HepG2 (cell line): ENCODE measurements around the gene DOCK1. TPM values are rescaled to one million over a fixed set of nuclear protein-coding genes. Genes with fewer than 3 reads are reported as not detected.

Experiments
- ATAC-seq: fragments of 200-7000 bp; cut with Tn5 transposase; 3 replicates; pipeline ENCODE4 v1.9.1; 2020; ENCODE audit warnings: mild to moderate bottlenecking, moderate library complexity
- BruUV-seq: library from RNA; stranded (reverse); fragments of 400-500 nt; replicated peaks from 2 replicates; lab custom pipeline; 2021; lab: Mats Ljungman, UMichigan
- CTCF ChIA-PET: fragments of 300-600 bp; formaldehyde crosslinking; extraction: SDS; loops from one replicate; lab custom pipeline; 2021; ENCODE audit warnings: low total read pairs, inconsistent platforms, low intra/inter-chr PET ratio; lab: Yijun Ruan, JAX
- POLR2A ChIA-PET: fragments of 350-600 bp; sonication (Branson Sonifier 250); formaldehyde crosslinking; loops from one replicate; lab custom pipeline; 2020; ENCODE audit warnings: antibody characterized with exemption, inconsistent platforms; lab: Yijun Ruan, JAX
- DNase-seq: peaks from one replicate; pipeline ENCODE4 v3.0.0-alpha.2; 2015; ENCODE audit warnings: low spot score
- FAIRE-seq: peaks from 3 replicates; lab custom pipeline; 2011; peaks lifted over from hg19 to GRCh38; lab: Jason Lieb, UNC
- H2AFZ ChIP-seq: one replicate; pipeline ENCODE4 v1.6.1; 2011; ENCODE audit warnings: low read length, inconsistent platforms
- H3K27ac ChIP-seq: fragments of 300-600 bp; 3 replicates; pipeline ENCODE4 v1.8.0; 2011; ENCODE audit warnings: mixed run types, mild to moderate bottlenecking, mixed read lengths, low read length, inconsistent platforms; ENCODE audit not compliant: insufficient read depth; ENCODE audit errors: extremely low read length
- H3K27me3 ChIP-seq, 2 experiments: fragments of 200-600 bp in 1 of 2; 2 replicates in 1 of 2; 3 replicates in 1 of 2; pipeline versions ENCODE4 v1.6.0 to v1.8.0; 2011; ENCODE audit warnings: low read length in 2 of 2, mild to moderate bottlenecking in 2 of 2, moderate library complexity in 2 of 2, inconsistent platforms in 1 of 2; ENCODE audit not compliant: insufficient read depth in 2 of 2, control insufficient read depth in 1 of 2
- H3K36me3 ChIP-seq, 2 experiments: fragments of 200-600 bp in 1 of 2; replicated peaks in 1 of 2; 2 replicates in 1 of 2; 3 replicates in 1 of 2; pipeline versions ENCODE4 v1.5.1 to v1.8.0; 2011; ENCODE audit warnings: low read length in 2 of 2, inconsistent platforms in 1 of 2; ENCODE audit not compliant: insufficient read depth in 2 of 2, control insufficient read depth in 1 of 2
- H3K4me1 ChIP-seq: 2 replicates; pipeline ENCODE4 v1.5.1; 2012; ENCODE audit warnings: low read length, inconsistent platforms; ENCODE audit not compliant: insufficient read depth
- H3K4me2 ChIP-seq: 2 replicates; pipeline ENCODE4 v1.6.0; 2011; ENCODE audit warnings: low read depth, low read length, inconsistent platforms
- H3K4me3 ChIP-seq, 3 experiments: fragments of 200-600 bp in 1 of 3; sonication (generic), shearing (Covaris generic) in 1 of 3; replicated peaks in 1 of 3; 2 replicates each; pipeline ENCODE4 v1.5.1; 2011 to 2016; ENCODE audit warnings: low read length in 3 of 3, inconsistent platforms in 2 of 3, low read depth in 2 of 3, mild to moderate bottlenecking in 2 of 3, control low read depth in 1 of 3, mixed read lengths in 1 of 3; ENCODE audit not compliant: insufficient read depth in 1 of 3
- H3K79me2 ChIP-seq: one replicate; pipeline ENCODE4 v1.6.1; 2011; ENCODE audit warnings: low read length, inconsistent platforms; ENCODE audit not compliant: insufficient read depth
- H3K9ac ChIP-seq: 2 replicates; pipeline ENCODE4 v1.6.0; 2011; ENCODE audit warnings: mild to moderate bottlenecking, low read depth, low read length, inconsistent platforms; ENCODE audit not compliant: insufficient read depth
- H3K9me3 ChIP-seq: 2 replicates; pipeline ENCODE4 v1.5.1; 2012; ENCODE audit warnings: mild to moderate bottlenecking, low read length
- H4K20me1 ChIP-seq: 2 replicates; pipeline ENCODE4 v1.6.0; 2011; ENCODE audit warnings: inconsistent platforms, mild to moderate bottlenecking, low read length, moderate library complexity; ENCODE audit not compliant: insufficient read depth
- CREM ChIP-seq, 2 experiments: sonication (generic) in 1 of 2; formaldehyde crosslinking in 1 of 2; IDR thresholded peaks; 2 replicates each; pipeline versions ENCODE4 v1.4.0 to v1.6.1; 2016 to 2020; ENCODE audit warnings: antibody characterized with exemption in 1 of 2, mild to moderate bottlenecking in 1 of 2, missing genetic modification reagents in 1 of 2
- NCOA1 ChIP-seq: sonication (generic); formaldehyde crosslinking; IDR thresholded peaks from 2 replicates; pipeline ENCODE4 v1.9.0; 2021; ENCODE audit warnings: missing genetic modification reagents
- NFKBIZ ChIP-seq: IDR thresholded peaks from 2 replicates; pipeline ENCODE4 v1.6.1; 2018; ENCODE audit warnings: missing genetic modification reagents, missing compliant biosample characterization
- PHF20 ChIP-seq: sonication (generic); formaldehyde crosslinking; IDR thresholded peaks from 2 replicates; pipeline ENCODE4 v1.5.0; 2020; ENCODE audit warnings: mild to moderate bottlenecking, missing genetic modification reagents
- RBM22 ChIP-seq: fragments of 200-400 bp; formaldehyde crosslinking; optimal IDR thresholded peaks from 2 replicates; pipeline ENCODE3; 2017; ENCODE audit warnings: mild to moderate bottlenecking, low read length, moderate library complexity
- SNRNP70 ChIP-seq: fragments of 200-400 bp; formaldehyde crosslinking; IDR thresholded peaks from 2 replicates; pipeline ENCODE4 v1.6.1; 2017; ENCODE audit warnings: mild to moderate bottlenecking, low read depth, low read length, moderate library complexity
- ZMAT5 ChIP-seq: sonication (generic); formaldehyde crosslinking; IDR thresholded peaks from 2 replicates; pipeline ENCODE4 v1.5.0; 2020; ENCODE audit warnings: mild to moderate bottlenecking, low read depth, missing genetic modification reagents, borderline replicate concordance
- ZNF136 ChIP-seq: sonication (generic); formaldehyde crosslinking; IDR thresholded peaks from 2 replicates; pipeline ENCODE4 v1.8.1; 2022; ENCODE audit warnings: low read depth, mild to moderate bottlenecking, moderate library complexity, missing genetic modification reagents
- ZNF710 ChIP-seq: sonication (generic); formaldehyde crosslinking; IDR thresholded peaks from 2 replicates; pipeline ENCODE4 v1.5.0; 2020; ENCODE audit warnings: mild to moderate bottlenecking, missing genetic modification reagents, borderline replicate concordance
- ZSCAN25 ChIP-seq: sonication (generic); formaldehyde crosslinking; IDR thresholded peaks from 2 replicates; pipeline ENCODE4 v1.8.0; 2022; ENCODE audit warnings: mild to moderate bottlenecking, missing genetic modification reagents
- WGBS: methylation state at CpG from one replicate; pipeline ENCODE4 v1.1.6; 2017; ENCODE audit warnings: low lambda C conversion rate; 5-methylcytosine and 5-hydroxymethylcytosine counted together
- in situ Hi-C: cut with HindIII; loops from 2 replicates; pipeline ENCODE4 v1.10.0; 2017; ENCODE audit warnings: low pct_unique_long_range_greater_than_20kb; ENCODE audit not compliant: extremely low pct_ligation_motif_present
- intact Hi-C: fragments of 100-400 bp; cut with micrococcal nuclease; formaldehyde crosslinking; loops from one replicate; pipeline ENCODE4 v1.10.0; 2022; ENCODE audit not compliant: unreplicated experiment
- polyA plus RNA-seq, 8 experiments: library from polyadenylated mRNA; depleted of rRNA in 3 of 8; stranded (reverse) in 7 of 8; unstranded in 1 of 8; fragments of >200 nt; fragmentation: Illumina TruSeq in 4 of 8; extraction: Trizol in 4 of 8; gene quantifications; 2 replicates each; pipeline versions ENCODE4 v1.2.1 to v1.2.3, GENCODE V29; 2011 to 2016; ENCODE audit warnings: low read depth in 4 of 8, missing spikeins in 1 of 8, mixed read lengths in 1 of 8; ENCODE audit not compliant: insufficient read depth in 1 of 8
- total RNA-seq, 5 experiments: library from RNA; depleted of rRNA; stranded (reverse); fragments of >200 nt; fragmentation: Illumina TruSeq; extraction: Trizol; gene quantifications; 2 replicates each; pipeline ENCODE4 v1.2.3, GENCODE V29; 2016; ENCODE audit warnings: low read depth in 1 of 5
- TF ChIP-seq, protein P1 (sequence below): sonication (generic); formaldehyde crosslinking; IDR thresholded peaks from 2 replicates; pipeline ENCODE4 v1.4.0; 2020; ENCODE audit warnings: mild to moderate bottlenecking, missing genetic modification reagents

The DOCK1 gene
- total and polyA plus RNA-seq, 2 of the 13 experiments (the other 11 are each of a cell fraction or from before 2014, with no cell fraction given) = 8.3 to 25.5 TPM

GRCh38 chr10:127148933-127149220 is 243.6 kb downstream of the DOCK1 start:
- TF ChIP-seq NFKBIZ (CRISPR knock-in tag) (no peak), ZMAT5 (CRISPR knock-in tag) (no peak), CREM (IDR thresholded peaks at IDR 0.05) (no peak), CREM (CRISPR knock-in tag; IDR thresholded peaks at IDR 0.05) (no peak), ZNF710 (CRISPR knock-in tag) (no peak), ZNF136 (CRISPR knock-in tag) (no peak), SNRNP70 (no peak), RBM22 (no peak), PHF20 (no peak), ZSCAN25 (no peak), NCOA1 (no peak)
- TF ChIP-seq, protein P1, sequence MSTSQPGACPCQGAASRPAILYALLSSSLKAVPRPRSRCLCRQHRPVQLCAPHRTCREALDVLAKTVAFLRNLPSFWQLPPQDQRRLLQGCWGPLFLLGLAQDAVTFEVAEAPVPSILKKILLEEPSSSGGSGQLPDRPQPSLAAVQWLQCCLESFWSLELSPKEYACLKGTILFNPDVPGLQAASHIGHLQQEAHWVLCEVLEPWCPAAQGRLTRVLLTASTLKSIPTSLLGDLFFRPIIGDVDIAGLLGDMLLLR (CRISPR knock-in tag) = no peak
- Histone ChIP-seq H3K79me2 (no peaks in the 10 kb centered on the region), H2AFZ (no peak overlapping the region), H3K9me3 (no peaks in the 10 kb centered on the region), H3K27me3 (no peaks in the 10 kb centered on the region), H3K4me3 (no peak overlapping the region), H3K4me2 (no peak overlapping the region), H3K36me3 (0 out of 5 replicates have a peak, but pooled peaks cover under 1 to 3% of the 10 kb centered on the region in 2 experiments), H4K20me1 (no peaks in the 10 kb centered on the region), H3K4me1 (0 out of 2 replicates have a peak, but pooled peaks cover 5% of the 10 kb centered on the region), H3K27ac (no peak overlapping the region), H3K9ac (no peak overlapping the region)
- CTCF ChIA-PET = no interaction called here
- no TSS peak for BruUV-seq
- POLR2A ChIA-PET = no interaction called here
- ATAC-seq (no peak), DNase-seq (no peak), FAIRE-seq (no peak)
- WGBS = 86% methylated on average over 2 of the region's 2 CpGs
- in situ Hi-C loops = no loop called here
- intact Hi-C loops = no loop called here
